A549 treated with AZD9567 at 1 μM for 4 hours (cell line): Measurements from ENCODE around the gene INPP5K. TPM values are rescaled to one million over a fixed set of nuclear protein-coding genes. Genes with fewer than 3 reads are reported as not detected.

ENCODE experiments used
- total RNA-seq: library from RNA; stranded (reverse); fragments of 200-300 nt; extraction: Qiagen RNA extraction; gene quantifications from 5 replicates; pipeline ENCODE4 v1.2.3, GENCODE V29; 2022; ENCODE audit not compliant: insufficient read depth

The INPP5K gene
- total RNA-seq = 25.9 to 27.8 TPM (median 26.0 TPM) in 5 replicates

DNA sequence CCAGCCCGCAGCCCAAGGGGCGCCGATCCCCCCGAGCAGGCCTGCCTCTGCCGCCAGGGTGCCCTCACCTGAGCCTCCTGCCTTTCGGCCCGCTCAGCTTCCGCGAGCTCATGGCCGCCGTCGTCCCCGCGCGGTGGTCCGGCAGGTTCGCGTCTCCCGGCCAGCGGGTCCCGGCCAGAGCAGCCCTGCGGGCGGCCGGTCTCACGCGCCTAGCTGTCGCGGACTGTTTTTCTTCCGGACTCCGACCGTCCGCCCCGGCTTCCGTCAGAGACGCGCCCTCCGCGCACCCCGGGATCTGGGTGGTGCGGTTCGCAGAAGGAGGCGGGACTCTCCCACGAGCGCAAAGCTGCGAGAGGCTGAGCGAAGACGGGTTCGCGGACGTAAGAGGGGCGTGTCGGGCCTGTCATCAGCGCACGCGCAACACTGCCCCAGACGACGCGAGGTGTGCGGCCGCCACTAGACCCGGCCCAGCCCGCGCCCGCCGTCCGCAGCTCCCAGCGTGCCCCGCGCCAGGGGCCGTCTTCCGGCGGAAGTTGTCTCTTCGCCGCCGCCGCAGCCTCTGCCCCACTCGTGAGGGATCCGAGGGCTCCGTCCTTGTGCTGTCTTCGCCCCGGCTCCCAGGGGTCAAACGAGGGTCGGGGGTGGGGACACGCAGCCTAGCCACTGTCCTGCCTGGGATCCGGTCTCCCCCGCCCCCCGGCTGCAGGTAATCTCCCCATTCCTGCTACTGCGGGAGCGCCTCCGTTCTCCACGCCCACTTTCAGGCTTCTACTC is at the start of gene INPP5K:
Gene INPP5K (minus strand): TSS at position 225 of the 774 bp plus-strand sequence. CDS start 113 bp downstream, at position 112.

DNA sequence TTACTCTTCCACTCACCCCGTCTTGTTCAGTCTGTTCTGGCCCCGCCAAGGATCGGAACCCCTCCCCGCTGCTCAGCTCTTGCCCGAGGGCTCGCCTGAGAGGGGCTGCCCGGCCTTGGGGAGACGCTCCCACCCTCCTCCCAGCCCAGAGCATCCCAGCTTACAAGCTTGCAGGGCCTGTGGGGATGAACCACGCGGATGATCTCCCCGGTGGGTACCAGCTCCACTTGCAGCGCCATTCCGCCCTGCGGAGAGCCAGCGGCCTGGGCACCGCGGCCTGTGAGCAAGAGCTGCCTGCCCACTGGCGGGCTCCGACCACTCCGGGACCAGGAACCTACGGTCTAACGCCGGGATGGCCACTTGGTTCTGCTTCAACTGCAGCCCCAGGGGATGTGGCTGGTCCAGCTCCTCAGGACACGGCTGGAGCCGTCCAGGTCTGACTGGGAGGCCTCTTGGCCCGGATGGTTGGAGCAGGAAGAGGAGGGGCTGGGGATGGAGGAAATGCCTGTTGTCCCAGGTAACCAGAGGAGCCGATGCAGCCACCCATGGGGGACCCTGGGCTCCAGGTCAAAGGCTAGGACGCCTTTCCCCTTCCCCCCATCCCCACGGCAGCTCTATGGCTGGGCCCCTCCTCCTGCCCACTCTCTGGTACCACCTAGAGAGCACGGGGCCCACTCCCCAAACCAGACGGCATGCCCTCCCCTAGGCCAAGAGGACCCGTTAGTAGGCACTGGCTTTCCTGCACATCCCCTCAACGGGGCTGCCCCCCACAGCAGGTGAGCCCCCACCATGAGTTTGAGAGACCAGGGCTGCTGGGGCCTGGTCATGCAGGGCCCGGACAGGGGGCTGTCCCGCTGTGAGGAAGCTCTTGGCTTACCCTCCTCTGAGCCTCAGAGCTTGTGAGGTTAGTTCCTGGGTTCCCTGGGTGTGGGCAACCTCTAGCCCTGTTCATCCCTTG is 23.9 kb downstream of the INPP5K start, which contains the start of gene MYO1C:
Gene MYO1C (minus strand): TSS at position 438 of the 958 bp plus-strand sequence. CDS start 199 bp downstream, at position 239.

DNA sequence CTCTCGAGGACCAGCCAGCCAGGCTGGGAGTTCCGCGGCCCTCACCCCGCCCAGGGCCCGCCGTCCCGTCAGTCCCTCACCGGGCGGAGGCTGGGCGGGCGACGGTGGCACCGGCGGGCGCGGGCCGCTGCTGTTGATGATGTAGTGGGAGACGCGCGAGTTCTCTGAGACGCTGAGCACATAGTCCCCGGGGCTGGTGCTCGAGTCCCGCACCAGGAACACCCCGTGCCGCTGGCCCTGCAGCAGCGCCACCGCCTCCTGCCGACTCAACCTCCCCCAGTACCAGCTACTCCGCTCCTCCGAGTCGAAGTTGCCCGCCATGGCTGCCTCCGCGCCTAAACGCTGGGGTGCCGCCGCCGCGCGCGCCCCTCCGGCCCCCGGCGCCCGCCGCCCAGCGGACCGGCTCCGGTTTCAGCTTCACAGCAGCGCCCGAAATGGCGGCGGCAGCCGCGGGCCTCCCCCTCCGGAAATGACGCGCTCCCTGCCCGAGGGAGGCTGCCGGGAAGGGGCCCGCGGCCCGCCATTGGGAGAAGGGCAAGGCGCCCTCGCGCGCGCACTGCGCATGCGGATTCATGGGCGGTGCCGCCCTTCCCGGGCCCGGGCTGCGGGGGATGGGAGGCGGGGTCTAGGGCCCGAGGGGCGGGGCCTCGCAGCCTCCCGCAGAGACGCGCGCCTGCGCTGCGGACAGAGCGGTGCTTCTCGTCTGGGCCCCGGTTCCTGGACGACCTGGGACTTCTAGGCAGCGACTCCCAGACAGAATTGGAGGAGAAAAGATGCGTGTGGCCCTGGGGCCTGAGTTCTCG is 60.4 kb downstream of the INPP5K start, which contains the start of gene CRK:
Gene CRK (minus strand): TSS at position 436 of the 803 bp plus-strand sequence. CDS start 115 bp downstream, at position 321.

Other genes with a start within 250 kb of the INPP5K start
- not detected in 5 replicates for gene BHLHA9, start 246.2 kb downstream of the INPP5K start, total RNA-seq
- not detected in 5 replicates for gene TRARG1, start 236.9 kb downstream of the INPP5K start, total RNA-seq
- gene YWHAE, start 116.4 kb downstream of the INPP5K start, total RNA-seq = 544 to 947 TPM (median 561 TPM) in 5 replicates
- 82.1 to 116 TPM (median 90.8 TPM) in 5 replicates for gene CRK, start 60.4 kb downstream of the INPP5K start, total RNA-seq
- 119 to 134 TPM (median 129 TPM) in 5 replicates for gene MYO1C, start 23.9 kb downstream of the INPP5K start, total RNA-seq
- gene PITPNA, start 46.2 kb upstream of the INPP5K start, total RNA-seq = 63.1 to 72.5 TPM (median 64.8 TPM) in 5 replicates
- 5.6 to 6.9 TPM (median 5.9 TPM) in 5 replicates for gene SLC43A2, start 112.2 kb upstream of the INPP5K start, total RNA-seq
- 0.23 to 0.43 TPM (median 0.36 TPM) in 4 of 5 replicates, not detected in the other for gene SCARF1, start 129.1 kb upstream of the INPP5K start, total RNA-seq
- gene RILP, start 133.3 kb upstream of the INPP5K start, total RNA-seq = 10.3 to 18.3 TPM (median 15.5 TPM) in 5 replicates
- gene PRPF8, start 168.3 kb upstream of the INPP5K start, total RNA-seq = 230 to 315 TPM (median 250 TPM) in 5 replicates
- gene TLCD2, start 193.8 kb upstream of the INPP5K start, total RNA-seq = 1.4 to 1.8 TPM (median 1.5 TPM) in 5 replicates
- 20.3 to 33.4 TPM (median 28.7 TPM) in 5 replicates for gene WDR81, start 208.1 kb upstream of the INPP5K start, total RNA-seq
- 1.8 to 2.5 TPM (median 2.0 TPM) in 5 replicates for gene SERPINF2, start 226.3 kb upstream of the INPP5K start, total RNA-seq
- 1.4 to 8.1 TPM (median 1.9 TPM) in 5 replicates for gene SERPINF1, start 245.4 kb upstream of the INPP5K start, total RNA-seq